ENCODE data around the gene ADAM12.

DNA sequence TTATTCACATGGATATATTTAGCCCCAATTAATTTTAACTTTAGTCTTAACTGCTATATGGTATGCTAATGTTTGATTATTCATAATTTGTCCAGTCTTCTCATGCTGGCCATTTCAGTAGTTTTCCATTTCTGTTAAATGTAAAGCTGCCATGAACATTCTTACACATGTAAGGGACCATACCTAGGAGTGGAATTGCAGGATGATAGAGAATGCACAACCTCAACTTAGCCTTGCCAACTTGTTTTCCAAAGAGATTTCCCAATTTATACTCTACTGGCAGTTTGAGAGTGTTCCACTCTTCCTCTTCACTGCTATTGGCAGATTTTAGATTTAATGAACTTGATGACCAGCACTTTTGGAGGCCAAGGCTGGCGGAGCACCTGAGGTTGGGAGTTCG is 423.7 kb downstream of the ADAM12 start:
- TF ChIP-seq NFRKB (IDR thresholded peaks at IDR 0.05) (no peak), BHLHE40 (IDR thresholded peaks at IDR 0.05; ENCODE audit: borderline replicate concordance) (no peak), ZNF384 (IDR thresholded peaks at IDR 0.05) (no peak), ELF4 (IDR thresholded peaks at IDR 0.05) (no peak), ARNT (IDR thresholded peaks at IDR 0.05) (no peak), SUZ12 (IDR thresholded peaks at IDR 0.05) (no peak), FOXA1 (IDR thresholded peaks at IDR 0.05) (no peak)
